H9 (cell line): ENCODE results near the gene ZBTB45. TPM values are rescaled to one million over a fixed set of nuclear protein-coding genes. Genes with fewer than 3 reads are reported as not detected.
A peak's percentile ranks its signal among the peaks of the same experiment; 100 is the strongest.

ENCODE experiments used
- DNase-seq: peaks from one replicate; pipeline ENCODE4 v3.0.0-alpha.2; 2017
- H2AFZ ChIP-seq: one replicate; pipeline ENCODE4 v1.6.1; 2013; ENCODE audit warnings: mild to moderate bottlenecking, low read length, control low read depth, moderate library complexity
- H2AK5ac ChIP-seq: 2 replicates; pipeline ENCODE4 v1.6.1; 2013; ENCODE audit warnings: low read length, control low read depth, mixed read lengths; ENCODE audit not compliant: insufficient read length
- H2BK120ac ChIP-seq: one replicate; pipeline ENCODE4 v1.6.1; 2013; ENCODE audit warnings: low read depth, mild to moderate bottlenecking, low read length, control low read depth, inconsistent platforms; ENCODE audit not compliant: poor library complexity, severe bottlenecking
- H2BK12ac ChIP-seq: 2 replicates; pipeline ENCODE4 v1.6.1; 2013; ENCODE audit warnings: low read length, control low read depth, mixed read lengths, low read depth; ENCODE audit not compliant: insufficient read length
- H2BK15ac ChIP-seq: 2 replicates; pipeline ENCODE4 v1.6.1; 2013; ENCODE audit warnings: low read depth, low read length, control low read depth
- H2BK20ac ChIP-seq: one replicate; pipeline ENCODE4 v1.6.1; 2013; ENCODE audit warnings: low read depth, mild to moderate bottlenecking, low read length, control low read depth, inconsistent platforms; ENCODE audit not compliant: poor library complexity, severe bottlenecking
- H2BK5ac ChIP-seq: 2 replicates; pipeline ENCODE4 v1.6.1; 2013; ENCODE audit warnings: low read length, control low read depth, mixed read lengths; ENCODE audit not compliant: insufficient read length
- H3K14ac ChIP-seq: 2 replicates; pipeline ENCODE4 v1.6.1; 2013; ENCODE audit warnings: low read length, control low read depth; ENCODE audit not compliant: insufficient read depth
- H3K18ac ChIP-seq: 2 replicates; pipeline ENCODE4 v1.6.1; 2013; ENCODE audit warnings: low read depth, mild to moderate bottlenecking, mixed read lengths, low read length, control low read depth; ENCODE audit not compliant: insufficient read length
- H3K23ac ChIP-seq: 2 replicates; pipeline ENCODE4 v1.6.1; 2013; ENCODE audit warnings: low read length, control low read depth, mixed read lengths, low read depth; ENCODE audit not compliant: insufficient read length
- H3K23me2 ChIP-seq: 2 replicates; pipeline ENCODE4 v1.6.1; 2013; ENCODE audit warnings: low read depth, mild to moderate bottlenecking, mixed read lengths, low read length, control low read depth; ENCODE audit not compliant: insufficient read length, poor library complexity, severe bottlenecking
- H3K27ac ChIP-seq: 2 replicates; pipeline ENCODE4 v1.5.1; 2013; ENCODE audit warnings: low read length, control low read depth, mixed read lengths, low read depth; ENCODE audit not compliant: insufficient read length
- H3K27me3 ChIP-seq: 2 replicates; pipeline ENCODE4 v1.6.1; 2013; ENCODE audit warnings: low read length, control low read depth, inconsistent platforms; ENCODE audit not compliant: insufficient read depth
- H3K4ac ChIP-seq: 2 replicates; pipeline ENCODE4 v1.6.1; 2013; ENCODE audit warnings: low read depth, mild to moderate bottlenecking, control low read depth, inconsistent platforms, low read length, moderate library complexity
- H3K4me1 ChIP-seq: 2 replicates; pipeline ENCODE4 v1.6.1; 2013; ENCODE audit warnings: low read length, control low read depth, inconsistent platforms; ENCODE audit not compliant: insufficient read depth
- H3K4me2 ChIP-seq: 2 replicates; pipeline ENCODE4 v1.6.1; 2013; ENCODE audit warnings: low read length, control low read depth, mixed read lengths; ENCODE audit not compliant: insufficient read length, insufficient read depth
- H3K56ac ChIP-seq: 2 replicates; pipeline ENCODE4 v1.6.1; 2013; ENCODE audit warnings: low read depth, mild to moderate bottlenecking, mixed read lengths, low read length, control low read depth; ENCODE audit not compliant: insufficient read length
- H3K79me1 ChIP-seq: 2 replicates; pipeline ENCODE4 v1.6.1; 2013; ENCODE audit warnings: low read depth, mild to moderate bottlenecking, moderate library complexity, low read length, control low read depth, inconsistent platforms; ENCODE audit not compliant: insufficient read depth, poor library complexity, severe bottlenecking
- H3K79me2 ChIP-seq: 2 replicates; pipeline ENCODE4 v1.6.1; 2013; ENCODE audit warnings: low read length, control low read depth, inconsistent platforms; ENCODE audit not compliant: insufficient read depth
- H3K9ac ChIP-seq: 2 replicates; pipeline ENCODE4 v1.6.1; 2013; ENCODE audit warnings: low read length, control low read depth, mixed read lengths; ENCODE audit not compliant: insufficient read length; ENCODE audit errors: extremely low read depth
- H3K9me3 ChIP-seq: one replicate; pipeline ENCODE4 v1.6.1; 2013; ENCODE audit warnings: low read depth, low read length, inconsistent platforms; ENCODE audit not compliant: control insufficient read depth
- H3T11ph ChIP-seq: one replicate; pipeline ENCODE4 v1.6.1; 2013; ENCODE audit warnings: mild to moderate bottlenecking, low read length, control low read depth, inconsistent platforms
- H4K20me1 ChIP-seq: one replicate; pipeline ENCODE4 v1.6.1; 2013; ENCODE audit not compliant: control insufficient read depth, insufficient read length, insufficient read depth
- H4K5ac ChIP-seq: 2 replicates; pipeline ENCODE4 v1.6.1; 2013; ENCODE audit warnings: low read depth, mild to moderate bottlenecking, mixed read lengths, low read length, control low read depth; ENCODE audit not compliant: insufficient read length
- H4K8ac ChIP-seq: replicated peaks from 2 replicates; pipeline ENCODE4 v1.6.1; 2013; ENCODE audit warnings: low read length, control low read depth, mixed read lengths, low read depth; ENCODE audit not compliant: insufficient read length
- H4K91ac ChIP-seq: 2 replicates; pipeline ENCODE4 v1.6.1; 2013; ENCODE audit warnings: low read depth, mild to moderate bottlenecking, moderate library complexity, mixed read lengths, low read length, control low read depth; ENCODE audit not compliant: insufficient read length
- H3K27ac Mint-ChIP-seq, 3 experiments: 2 replicates in 2 of 3; 3 replicates in 1 of 3; pipeline ENCODE4 v1.8.0; 2020 to 2021; ENCODE audit warnings: mixed read lengths in 3 of 3, mild to moderate bottlenecking in 1 of 3, moderate library complexity in 1 of 3
- H3K27me3 Mint-ChIP-seq: 2 replicates; pipeline ENCODE4 v1.8.0; 2021; ENCODE audit warnings: low read depth, mild to moderate bottlenecking, moderate library complexity, mixed read lengths
- H3K36me3 Mint-ChIP-seq, 3 experiments: 2 replicates in 2 of 3; 3 replicates in 1 of 3; pipeline ENCODE4 v1.8.0; 2020 to 2021; ENCODE audit warnings: low read depth in 3 of 3, mixed read lengths in 3 of 3; ENCODE audit not compliant: insufficient read depth in 1 of 3
- H3K4me1 Mint-ChIP-seq, 2 experiments: 2 replicates each; pipeline ENCODE4 v1.8.0; 2020; ENCODE audit warnings: mixed read lengths in 2 of 2
- H3K4me3 Mint-ChIP-seq, 2 experiments: 2 replicates in 1 of 2; 3 replicates in 1 of 2; pipeline ENCODE4 v1.8.0; 2020 to 2021; ENCODE audit warnings: mild to moderate bottlenecking in 2 of 2, mixed read lengths in 2 of 2, moderate library complexity in 1 of 2
- H3K9me3 Mint-ChIP-seq, 2 experiments: 2 replicates in 1 of 2; 3 replicates in 1 of 2; pipeline ENCODE4 v1.8.0; 2020; ENCODE audit warnings: mild to moderate bottlenecking in 2 of 2, mixed read lengths in 2 of 2, moderate library complexity in 1 of 2
- CTCF ChIP-seq: fragments of 200-600 bp; sonication (generic); conservative IDR thresholded peaks from 3 replicates; pipeline ENCODE4 v1.8.0; 2021; ENCODE audit warnings: antibody characterized with exemption, mild to moderate bottlenecking
- WGBS: extraction: QIAGEN DNeasy Blood & Tissue Kit; methylation state at CpG from one replicate; pipeline ENCODE4 v1.1.7; 2013; ENCODE audit warnings: missing lambda C conversion rate, low lambda C conversion rate, mixed read lengths; ENCODE audit not compliant: insufficient read length; ENCODE audit errors: extremely low coverage; 5-methylcytosine and 5-hydroxymethylcytosine counted together
- total RNA-seq: library from RNA; stranded (reverse); gene quantifications from 2 replicates; pipeline ENCODE4 v1.2.1, GENCODE V29; 2021

Gene ZBTB45
- total RNA-seq, 1 experiment from 2014 or later, result 18.7 TPM

GRCh38 chr19:58476498-58477015, 43.1 kb downstream of the ZBTB45 start:
- Histone ChIP-seq H3K79me1 (no peaks in the 10 kb centered on the region), H2BK5ac (no peak overlapping the region), H3K4ac (no peak overlapping the region), H3K4me1 (no peaks in the 10 kb centered on the region), H3K79me2 (no peaks in the 10 kb centered on the region), H3K23ac (no peak overlapping the region), H2BK20ac (no peak overlapping the region), H3K27ac (no peak overlapping the region), H4K5ac (no peak overlapping the region), H3K9me3 (no peaks in the 10 kb centered on the region), H3K9ac (peak overlapping the region; percentile 27), H3K4me2 (peak overlapping the region; percentile 43), H2AK5ac (no peak overlapping the region), H4K91ac (no peak overlapping the region), H2BK15ac (no peak overlapping the region), H2BK12ac (no peak overlapping the region), H3K18ac (no peak overlapping the region), H3K23me2 (peaks cover 7% of the 10 kb centered on the region), H4K8ac (no peak overlapping the region), H3K56ac (no peak overlapping the region), H4K20me1 (no peaks in the 10 kb centered on the region), H2AFZ (no peak overlapping the region), H3K27me3 (no peaks in the 10 kb centered on the region), H2BK120ac (no peak overlapping the region), H3K14ac (no peak overlapping the region), H3T11ph (no peak overlapping the region)
- no CpG with 5 or more reads among the region's 27 CpGs for WGBS
- H3K4me3 Mint-ChIP-seq, result peak overlapping the region; percentile 88 to 94
- H3K27me3 Mint-ChIP-seq, result no peaks in the 10 kb centered on the region; the same call in 1 of the 2 replicates
- peaks cover 9 to 13% of the 10 kb centered on the region in 2 experiments for H3K4me1 Mint-ChIP-seq
- no peaks in the 10 kb centered on the region for H3K9me3 Mint-ChIP-seq
- peak; percentile 29 for DNase-seq
- H3K27ac Mint-ChIP-seq, result peak overlapping the region in 1 of 3 experiments; percentile 73; a peak in 2 of 7 replicates
- peaks cover 2 to 21% (median 4%) of the 10 kb centered on the region in 3 experiments; a peak in 6 of 7 replicates for H3K36me3 Mint-ChIP-seq
- no peak for TF ChIP-seq CTCF
